Esophagus squamous epithelium (tissue), 5 donors: ENCODE measurements around the gene HIBCH. TPM values are rescaled to one million over a fixed set of nuclear protein-coding genes. Genes with fewer than 3 reads are reported as not detected.

ENCODE experiments used
- DNase-seq: peaks from one replicate; lab custom pipeline; 2025; lab: John Stamatoyannopoulos, UW
- H3K27ac ChIP-seq, 4 donors: fragments of 200-600 bp; sonication (generic); one replicate each; pipeline ENCODE4 v1.5.1; 2016 to 2019; ENCODE audit warnings: mild to moderate bottlenecking in 1 of 4
- H3K27me3 ChIP-seq, 4 donors: fragments of 200-600 bp; sonication (generic); 1 replicate in 3 of 4; 2 replicates in 1 of 4; pipeline versions ENCODE4 v1.5.1 to v1.6.0; 2017 to 2021; ENCODE audit warnings: antibody characterized with exemption in 1 of 4
- H3K36me3 ChIP-seq, 3 donors: fragments of 200-600 bp; sonication (generic); one replicate each; pipeline ENCODE4 v1.5.1; 2016 to 2019
- H3K4me1 ChIP-seq, 3 donors: fragments of 200-600 bp; sonication (generic); one replicate each; pipeline ENCODE4 v1.5.1; 2017 to 2019
- H3K4me3 ChIP-seq, 4 donors: fragments of 200-600 bp; sonication (generic); 1 replicate in 3 of 4; 2 replicates in 1 of 4; pipeline ENCODE4 v1.5.1; 2016 to 2019; ENCODE audit warnings: mild to moderate bottlenecking in 2 of 4, moderate library complexity in 1 of 4
- H3K9me3 ChIP-seq, 3 donors: fragments of 200-600 bp; sonication (generic); one replicate each; pipeline ENCODE4 v1.5.1; 2016 to 2019
- CTCF ChIP-seq, 6 experiments: fragments of 450-650 bp in 4 of 6; fragments of 200-600 bp in 2 of 6; sonication (generic) in 2 of 6; IDR thresholded peaks; one replicate each; pipeline ENCODE4 v1.5.1; 2016 to 2019; ENCODE audit warnings: antibody characterized with exemption in 6 of 6, mild to moderate bottlenecking in 4 of 6, moderate library complexity in 4 of 6
- POLR2A ChIP-seq, 4 donors: fragments of 450-650 bp; IDR thresholded peaks; one replicate each; pipeline ENCODE4 v1.6.1; 2017; ENCODE audit warnings: antibody characterized with exemption in 4 of 4, mild to moderate bottlenecking in 4 of 4, moderate library complexity in 3 of 4
- WGBS, 2 donors: methylation state at CpG; one replicate each; pipeline ENCODE4 v1.1.5; 2018; 5-methylcytosine and 5-hydroxymethylcytosine counted together
- intact Hi-C: fragments of 100-400 bp; cut with DNase I; formaldehyde crosslinking; loops from one replicate; pipeline ENCODE4 v1.15.0; 2022
- total RNA-seq, 4 donors: library from RNA; depleted of rRNA; stranded (reverse); fragments of >200 nt; gene quantifications; one replicate each; pipeline ENCODE4 v1.1.0, GENCODE V29; 2016
- donor health status: DM: yes; HTN: yes; CAD: no.

HIBCH gene
- total RNA-seq, 4 donors from 2014 or later, result 20.9 to 31.5 (median 29.9) TPM

- Histone ChIP-seq H3K9me3 (no peaks in the 10 kb centered on the region), H3K27me3 (no peaks in the 10 kb centered on the region), H3K4me3 (peak overlapping the region; percentile 78 to 97 (median 90)), H3K27ac (peak overlapping the region; percentile 97 to 98 (median 97)), H3K36me3 (peaks cover 0 to 7% (median 0%) of the 10 kb centered on the region in 3 donors), H3K4me1 (peaks cover 5 to 52% (median 8%) of the 10 kb centered on the region in 3 donors)
- intact Hi-C loops, result no loop called here
- WGBS, 2 donors, result 22 to 34% methylated on average over 3 to 4 of the region's 10 CpGs
- no peak for TF ChIP-seq POLR2A (IDR thresholded peaks at IDR 0.05)
- no peak for TF ChIP-seq CTCF (IDR thresholded peaks at IDR 0.05)
- DNase-seq, result peak; percentile 6
Measured at GRCh38 chr2:190343089-190343535, 23.5 kb upstream of the HIBCH start.

- Histone ChIP-seq H3K36me3 (peaks cover 0 to 7% (median 0%) of the 10 kb centered on the region in 3 donors), H3K9me3 (no peaks in the 10 kb centered on the region), H3K27ac (peak overlapping the region; percentile 97 to 98 (median 97)), H3K4me1 (peaks cover 5 to 52% (median 8%) of the 10 kb centered on the region in 3 donors), H3K27me3 (no peaks in the 10 kb centered on the region), H3K4me3 (peak overlapping the region in 3 of 4 donors; percentile 78 to 97 (median 87))
- TF ChIP-seq POLR2A (IDR thresholded peaks at IDR 0.05) (no peak), CTCF (IDR thresholded peaks at IDR 0.05) (no peak)
- WGBS, 2 donors, result 62 to 65% methylated on average over 4 of the region's 4 CpGs
- intact Hi-C loops, result no loop called here
- no peak for DNase-seq
Measured at GRCh38 chr2:190342611-190343010, 23.0 kb upstream of the HIBCH start.

GRCh38 chr2:190340369-190340768 lies 20.7 kb upstream of the HIBCH start:
- H3K9me3 ChIP-seq, result no peaks in the 10 kb centered on the region
- no peak overlapping the region for H3K27ac ChIP-seq
- intact Hi-C loops, result no loop called here
- H3K4me1 ChIP-seq, result peaks cover 4 to 33% (median 5%) of the 10 kb centered on the region in 3 donors
- 28% methylated on average over 2 of the region's 2 CpGs; no CpG with 5 or more reads in 1 of the 2 donors for WGBS, 2 donors
- H3K36me3 ChIP-seq, result no peaks in the 10 kb centered on the region
- H3K27me3 ChIP-seq, result no peaks in the 10 kb centered on the region
- no peak for DNase-seq
- no peak overlapping the region for H3K4me3 ChIP-seq
- TF ChIP-seq POLR2A (IDR thresholded peaks at IDR 0.05), result no peak

GRCh38 chr2:190339394-190339793 lies 19.8 kb upstream of the HIBCH start:
- TF ChIP-seq CTCF (IDR thresholded peaks at IDR 0.05), result no peak
- TF ChIP-seq POLR2A (IDR thresholded peaks at IDR 0.05), result no peak
- intact Hi-C loops, result no loop called here
- WGBS, 2 donors, result 80 to 83% methylated on average over 1 of the region's 1 CpG
- DNase-seq, result no peak
- Histone ChIP-seq H3K9me3 (no peaks in the 10 kb centered on the region), H3K36me3 (no peaks in the 10 kb centered on the region), H3K4me1 (peaks cover 5 to 31% (median 11%) of the 10 kb centered on the region in 3 donors), H3K4me3 (no peak overlapping the region), H3K27ac (no peak overlapping the region), H3K27me3 (no peaks in the 10 kb centered on the region)

GRCh38 chr2:190338453-190338852 lies 18.8 kb upstream of the HIBCH start:
- H3K27ac ChIP-seq, result no peak overlapping the region
- H3K4me1 ChIP-seq, result peaks cover 5 to 37% (median 18%) of the 10 kb centered on the region in 3 donors
- no peak overlapping the region for H3K4me3 ChIP-seq
- no peaks in the 10 kb centered on the region for H3K27me3 ChIP-seq
- intact Hi-C loops, result no loop called here
- no peak for DNase-seq
- 57 to 88% methylated on average over 1 of the region's 1 CpG for WGBS, 2 donors
- H3K9me3 ChIP-seq, result no peaks in the 10 kb centered on the region
- H3K36me3 ChIP-seq, result no peaks in the 10 kb centered on the region
- TF ChIP-seq POLR2A (IDR thresholded peaks at IDR 0.05) (no peak), CTCF (IDR thresholded peaks at IDR 0.05) (no peak)
